SK-MEL-5 (cell line): ENCODE measurements around the gene HLTF. TPM values are rescaled to one million over a fixed set of nuclear protein-coding genes. Genes with fewer than 3 reads are reported as not detected.
"Not testable (repeated sequence)": the region's sequence is repeated elsewhere in the genome, so short reads cannot be mapped to it uniquely, and the experiment has no call there.

Source experiments
- DNase-seq: peaks from one replicate; pipeline ENCODE4 v3.0.0-alpha.2; 2016; ENCODE audit warnings: low read depth, low spot score
- in situ Hi-C: cut with HindIII; loops from 2 replicates; pipeline ENCODE4 v1.10.0; 2016; ENCODE audit warnings: low sequenced_read_pairs, high pct_unique_total_duplicates, low pct_unique_long_range_greater_than_20kb
- small RNA-seq, 2 experiments: library from RNA; depleted of rRNA; stranded (forward); fragments of <200 nt; gene quantifications; one replicate each; pipeline ENCODE3, GENCODE V24; 2014
- total RNA-seq: library from RNA; depleted of rRNA; stranded (reverse); fragments of >200 nt; shearing (Covaris generic); gene quantifications from 2 replicates; pipeline ENCODE4 v1.2.3, GENCODE V29; 2014; rRNA removed

HLTF gene
- total RNA-seq, 1 experiment from 2014 or later = 78.6 TPM

GRCh38 chr3:149003653-149004305 is 82.6 kb downstream of the HLTF start:
- DNase-seq = no peak
- in situ Hi-C loops = no loop called here

- in situ Hi-C loops = no loop called here
- no peak for DNase-seq
These were observed 84.6 kb downstream of the HLTF start for GRCh38 chr3:149001727-149002126.

GRCh38 chr3:149000206-149000745 is 86.1 kb downstream of the HLTF start:
- DNase-seq = no peak
- in situ Hi-C loops = no loop called here

- DNase-seq = no peak
- in situ Hi-C loops = no loop called here
These were observed 86.5 kb downstream of the HLTF start for GRCh38 chr3:148999806-149000205.

- no peak for DNase-seq
- in situ Hi-C loops = no loop called here
These were observed 87.5 kb downstream of the HLTF start for GRCh38 chr3:148998715-148999423.

GRCh38 chr3:148998297-148998696 is 88.0 kb downstream of the HLTF start:
- in situ Hi-C loops = no loop called here
- DNase-seq = no peak

- in situ Hi-C loops = no loop called here
- DNase-seq = no peak
These were observed 88.7 kb downstream of the HLTF start for GRCh38 chr3:148997623-148998022.

- DNase-seq = no peak
- in situ Hi-C loops = no loop called here
These were observed 93.6 kb downstream of the HLTF start for GRCh38 chr3:148992635-148993255.

GRCh38 chr3:148992027-148992634 is 94.2 kb downstream of the HLTF start:
- in situ Hi-C loops = no loop called here

GRCh38 chr3:148991219-148992026 is 94.9 kb downstream of the HLTF start, which contains the start of gene GYG1:
Gene GYG1, plus strand, starts transcription at chr3:148991540. Its CDS starts 101 bp downstream, at chr3:148991641.
- peak; percentile 77 for DNase-seq
- in situ Hi-C loops = no loop called here

More at GRCh38 chr3:148992027-148992634, 94.2 kb downstream of the HLTF start:
- peak; percentile 26 for DNase-seq

- no peak for DNase-seq
- in situ Hi-C loops = no loop called here
These were observed 96.1 kb downstream of the HLTF start for GRCh38 chr3:148990236-148990635.

- DNase-seq, in situ Hi-C loops: not testable (repeated sequence)
These were observed 98.8 kb downstream of the HLTF start for GRCh38 chr3:148987551-148987950.

- in situ Hi-C loops = no loop called here
These were observed 105.1 kb downstream of the HLTF start for GRCh38 chr3:148981273-148981672.

More at GRCh38 chr3:148981273-148981672, 105.1 kb downstream of the HLTF start:
- no peak for DNase-seq

Small RNAs within 50 kb of the gene (small RNA-seq; reads per million reads assigned to genes)
- gene RF00019 = 0 reads per million in 2 experiments

Other genes starting within 250 kb of the HLTF start
- not detected in 2 replicates for gene CPA3, start 221.2 kb downstream of the HLTF start, total RNA-seq
- 35.0 and 35.3 TPM in 2 replicates for gene GYG1, start 95.0 kb downstream of the HLTF start, total RNA-seq
- gene HPS3, start 43.1 kb upstream of the HLTF start, total RNA-seq = 33.9 and 35.3 TPM in 2 replicates
- 0.43 and 0.53 TPM in 2 replicates for gene CP, start 135.3 kb upstream of the HLTF start, total RNA-seq
- 66.3 and 72.6 TPM in 2 replicates for gene TM4SF18, start 247.1 kb upstream of the HLTF start, total RNA-seq